Stimulated activated memory B cell treated with anti-CD40 and anti-IgM and Interleukin-4, amounts not matched to agents 10 μg/mL and 1 μg/mL and 100 μg/mL, for 72 hours (primary cell): ENCODE results near the gene AIG1.
"Not testable (repeated sequence)": the region's sequence is repeated elsewhere in the genome, so short reads cannot be mapped to it uniquely, and the experiment has no call there.

Source experiments
- ATAC-seq: fragments of 150-1000 bp; cut with Tn5 transposase; 2 replicates; pipeline ENCODE4 v1.10.0; 2021
- H3K27ac Mint-ChIP-seq: one replicate; pipeline ENCODE4 v1.8.0; 2022; ENCODE audit warnings: mild to moderate bottlenecking, mixed read lengths
- H3K27me3 Mint-ChIP-seq: one replicate; pipeline ENCODE4 v1.8.0; 2022; ENCODE audit warnings: mixed read lengths
- H3K36me3 Mint-ChIP-seq: one replicate; pipeline ENCODE4 v1.8.0; 2022; ENCODE audit warnings: mixed read lengths
- H3K4me1 Mint-ChIP-seq: one replicate; pipeline ENCODE4 v1.8.0; 2022; ENCODE audit warnings: mixed read lengths
- H3K4me3 Mint-ChIP-seq: one replicate; pipeline ENCODE4 v1.8.0; 2022; ENCODE audit warnings: mild to moderate bottlenecking, moderate library complexity, mixed read lengths
- H3K9me3 Mint-ChIP-seq: one replicate; pipeline ENCODE4 v1.8.0; 2022; ENCODE audit warnings: mixed read lengths

The AIG1 gene

GRCh38 chr6:143271024-143271423, 210.3 kb downstream of the AIG1 start:
- Mint-ChIP-seq H3K4me3 (no peak overlapping the region), H3K27me3 (no peaks in the 10 kb centered on the region), H3K36me3 (peaks cover 23% of the 10 kb centered on the region), H3K27ac (no peak overlapping the region), H3K4me1 (peaks cover 9% of the 10 kb centered on the region), H3K9me3 (peaks cover 7% of the 10 kb centered on the region)
- ATAC-seq = no peak

GRCh38 chr6:143276436-143276835, 215.7 kb downstream of the AIG1 start:
- Mint-ChIP-seq H3K4me3 (no peak overlapping the region), H3K9me3 (peaks cover 3% of the 10 kb centered on the region), H3K36me3 (peaks cover 12% of the 10 kb centered on the region), H3K27ac (no peak overlapping the region), H3K27me3 (no peaks in the 10 kb centered on the region), H3K4me1 (peaks cover 24% of the 10 kb centered on the region)
- ATAC-seq = peak; percentile 96

GRCh38 chr6:143279385-143279784, 218.7 kb downstream of the AIG1 start:
- peak; percentile 31 for ATAC-seq
- Mint-ChIP-seq H3K27ac (no peak overlapping the region), H3K4me1 (peaks cover 24% of the 10 kb centered on the region), H3K36me3 (no peaks in the 10 kb centered on the region), H3K9me3 (no peaks in the 10 kb centered on the region), H3K27me3 (no peaks in the 10 kb centered on the region), H3K4me3 (no peak overlapping the region)

- no peak for ATAC-seq
- no peak overlapping the region for H3K4me3 Mint-ChIP-seq
- H3K27ac Mint-ChIP-seq = no peak overlapping the region
- H3K4me1 Mint-ChIP-seq = no peaks in the 10 kb centered on the region
- H3K27me3 Mint-ChIP-seq = no peaks in the 10 kb centered on the region
- H3K9me3 Mint-ChIP-seq = no peaks in the 10 kb centered on the region
- peaks cover 6% of the 10 kb centered on the region for H3K36me3 Mint-ChIP-seq
Measured at GRCh38 chr6:143283887-143284645, 223.4 kb downstream of the AIG1 start.

- ATAC-seq = no peak
- Mint-ChIP-seq H3K36me3 (peaks cover 10% of the 10 kb centered on the region), H3K4me1 (no peaks in the 10 kb centered on the region), H3K27me3 (no peaks in the 10 kb centered on the region), H3K4me3 (no peak overlapping the region), H3K27ac (no peak overlapping the region), H3K9me3 (no peaks in the 10 kb centered on the region)
Measured at GRCh38 chr6:143286251-143286795, 225.6 kb downstream of the AIG1 start.

GRCh38 chr6:143288923-143289322, 228.2 kb downstream of the AIG1 start:
- peaks cover 10% of the 10 kb centered on the region for H3K36me3 Mint-ChIP-seq
- no peaks in the 10 kb centered on the region for H3K4me1 Mint-ChIP-seq
- no peak for ATAC-seq
- no peaks in the 10 kb centered on the region for H3K27me3 Mint-ChIP-seq
- H3K27ac Mint-ChIP-seq = no peak overlapping the region
- H3K4me3 Mint-ChIP-seq = no peak overlapping the region
- no peaks in the 10 kb centered on the region for H3K9me3 Mint-ChIP-seq

GRCh38 chr6:143290206-143290605, 229.5 kb downstream of the AIG1 start:
- Mint-ChIP-seq H3K27ac (no peak overlapping the region), H3K9me3 (no peaks in the 10 kb centered on the region), H3K27me3 (no peaks in the 10 kb centered on the region), H3K4me3 (no peak overlapping the region), H3K4me1 (no peaks in the 10 kb centered on the region), H3K36me3 (peaks cover 10% of the 10 kb centered on the region)
- ATAC-seq = no peak

GRCh38 chr6:143293523-143293922, 232.8 kb downstream of the AIG1 start:
- Mint-ChIP-seq H3K27ac (no peak overlapping the region), H3K36me3 (peaks cover 11% of the 10 kb centered on the region), H3K27me3 (no peaks in the 10 kb centered on the region), H3K9me3 (peaks cover 4% of the 10 kb centered on the region), H3K4me3 (no peak overlapping the region), H3K4me1 (no peaks in the 10 kb centered on the region)
- no peak for ATAC-seq

- no peak overlapping the region for H3K27ac Mint-ChIP-seq
- ATAC-seq = no peak
- H3K4me3 Mint-ChIP-seq = no peak overlapping the region
- H3K9me3 Mint-ChIP-seq = peaks cover 4% of the 10 kb centered on the region
- peaks cover 11% of the 10 kb centered on the region for H3K36me3 Mint-ChIP-seq
- H3K27me3 Mint-ChIP-seq = no peaks in the 10 kb centered on the region
- H3K4me1 Mint-ChIP-seq = no peaks in the 10 kb centered on the region
Measured at GRCh38 chr6:143294265-143294860, 233.7 kb downstream of the AIG1 start.

- Mint-ChIP-seq H3K4me1 (no peaks in the 10 kb centered on the region), H3K9me3 (peaks cover 4% of the 10 kb centered on the region), H3K4me3 (no peak overlapping the region), H3K36me3 (peaks cover 7% of the 10 kb centered on the region), H3K27me3 (no peaks in the 10 kb centered on the region), H3K27ac (no peak overlapping the region)
- ATAC-seq = no peak
Measured at GRCh38 chr6:143295932-143296331, 235.2 kb downstream of the AIG1 start.

GRCh38 chr6:143298071-143298470, 237.4 kb downstream of the AIG1 start:
- no peak overlapping the region for H3K4me3 Mint-ChIP-seq
- H3K27me3 Mint-ChIP-seq = no peaks in the 10 kb centered on the region
- H3K9me3 Mint-ChIP-seq = peaks cover 4% of the 10 kb centered on the region
- ATAC-seq = no peak
- H3K36me3 Mint-ChIP-seq = peaks cover 6% of the 10 kb centered on the region
- H3K27ac Mint-ChIP-seq = no peak overlapping the region
- H3K4me1 Mint-ChIP-seq = no peaks in the 10 kb centered on the region

- Mint-ChIP-seq H3K9me3 (peaks cover 4% of the 10 kb centered on the region), H3K4me1 (no peaks in the 10 kb centered on the region), H3K27ac (no peak overlapping the region), H3K4me3 (no peak overlapping the region), H3K36me3 (peaks cover 6% of the 10 kb centered on the region), H3K27me3 (no peaks in the 10 kb centered on the region)
- ATAC-seq = peak; percentile 72
Measured at GRCh38 chr6:143299253-143300166, 238.8 kb downstream of the AIG1 start.

- Mint-ChIP-seq H3K4me3 (no peak overlapping the region), H3K27me3 (no peaks in the 10 kb centered on the region)
- no peak for ATAC-seq
Measured at GRCh38 chr6:143301188-143301587, 240.5 kb downstream of the AIG1 start.

GRCh38 chr6:143307760-143308159, 247.1 kb downstream of the AIG1 start:
- not testable (repeated sequence) for ATAC-seq, H3K27me3 Mint-ChIP-seq, H3K9me3 Mint-ChIP-seq, H3K4me3 Mint-ChIP-seq, H3K4me1 Mint-ChIP-seq, H3K27ac Mint-ChIP-seq
- H3K36me3 Mint-ChIP-seq = peaks cover 12% of the 10 kb centered on the region

More at GRCh38 chr6:143301188-143301587, 240.5 kb downstream of the AIG1 start:
- Mint-ChIP-seq H3K36me3 (peaks cover 12% of the 10 kb centered on the region), H3K9me3 (peaks cover 4% of the 10 kb centered on the region), H3K4me1 (no peaks in the 10 kb centered on the region), H3K27ac (no peak overlapping the region)

- H3K9me3 Mint-ChIP-seq = peaks cover 21% of the 10 kb centered on the region
- H3K4me3 Mint-ChIP-seq = no peak overlapping the region
- no peaks in the 10 kb centered on the region for H3K27me3 Mint-ChIP-seq
- H3K27ac Mint-ChIP-seq = no peak overlapping the region
- no peak for ATAC-seq
- peaks cover 10% of the 10 kb centered on the region for H3K36me3 Mint-ChIP-seq
- no peaks in the 10 kb centered on the region for H3K4me1 Mint-ChIP-seq
Measured at GRCh38 chr6:143313163-143313562, 252.5 kb downstream of the AIG1 start.
